GM18517 (cell line): ENCODE measurements around the gene NCDN.

ENCODE experiments used
- ATAC-seq: cut with Tn5 transposase; IDR thresholded peaks from one replicate; pipeline ENCODE4 v1.9.1; 2021; ENCODE audit warnings: mild to moderate bottlenecking, moderate library complexity; ENCODE audit not compliant: unreplicated experiment

Gene NCDN

GRCh38 chr1:35557611-35558373 lies at the start of gene NCDN:
NCDN (plus strand) TSS chr1:35557799; CDS start chr1:35558191, 392 bp downstream.
- ATAC-seq, result peak; percentile 80

- ATAC-seq, result no peak
Observed at GRCh38 chr1:35507947-35508346, 49.7 kb upstream of the NCDN start.

GRCh38 chr1:35509558-35509957 lies 48.0 kb upstream of the NCDN start:
- ATAC-seq, result no peak

GRCh38 chr1:35511305-35511704 lies 46.3 kb upstream of the NCDN start:
- no peak for ATAC-seq

GRCh38 chr1:35518183-35518582 lies 39.4 kb upstream of the NCDN start:
- no peak for ATAC-seq

- no peak for ATAC-seq
Observed at GRCh38 chr1:35519432-35519831, 38.2 kb upstream of the NCDN start.

GRCh38 chr1:35524106-35524505 lies 33.5 kb upstream of the NCDN start:
- ATAC-seq, result no peak

GRCh38 chr1:35530168-35530567 lies 27.4 kb upstream of the NCDN start:
- ATAC-seq, result no peak

GRCh38 chr1:35530946-35531345 lies 26.7 kb upstream of the NCDN start:
- no peak for ATAC-seq

GRCh38 chr1:35531368-35531767 lies 26.2 kb upstream of the NCDN start:
- no peak for ATAC-seq

GRCh38 chr1:35532497-35533223 lies 24.9 kb upstream of the NCDN start:
- no peak for ATAC-seq

- ATAC-seq, result no peak
Observed at GRCh38 chr1:35533586-35533985, 24.0 kb upstream of the NCDN start.

GRCh38 chr1:35535243-35535642 lies 22.4 kb upstream of the NCDN start:
- no peak for ATAC-seq

GRCh38 chr1:35536556-35537162 lies 20.9 kb upstream of the NCDN start:
- ATAC-seq, result no peak

- no peak for ATAC-seq
Observed at GRCh38 chr1:35537806-35538205, 19.8 kb upstream of the NCDN start.

- ATAC-seq, result no peak
Observed at GRCh38 chr1:35539073-35539823, 18.4 kb upstream of the NCDN start.

- no peak for ATAC-seq
Observed at GRCh38 chr1:35539824-35540261, 17.8 kb upstream of the NCDN start.

GRCh38 chr1:35544976-35545375 lies 12.6 kb upstream of the NCDN start:
- ATAC-seq, result no peak

- no peak for ATAC-seq
Observed at GRCh38 chr1:35546614-35547013, 11.0 kb upstream of the NCDN start.

- ATAC-seq, result no peak
Observed at GRCh38 chr1:35553851-35554250, 3.7 kb upstream of the NCDN start.
